ENCODE measurements around the gene RNF40. TPM values are rescaled to one million over a fixed set of nuclear protein-coding genes. Genes with fewer than 3 reads are reported as not detected.

Gene RNF40
- total RNA-seq, 1 experiment from 2014 or later = 114 TPM

DNA sequence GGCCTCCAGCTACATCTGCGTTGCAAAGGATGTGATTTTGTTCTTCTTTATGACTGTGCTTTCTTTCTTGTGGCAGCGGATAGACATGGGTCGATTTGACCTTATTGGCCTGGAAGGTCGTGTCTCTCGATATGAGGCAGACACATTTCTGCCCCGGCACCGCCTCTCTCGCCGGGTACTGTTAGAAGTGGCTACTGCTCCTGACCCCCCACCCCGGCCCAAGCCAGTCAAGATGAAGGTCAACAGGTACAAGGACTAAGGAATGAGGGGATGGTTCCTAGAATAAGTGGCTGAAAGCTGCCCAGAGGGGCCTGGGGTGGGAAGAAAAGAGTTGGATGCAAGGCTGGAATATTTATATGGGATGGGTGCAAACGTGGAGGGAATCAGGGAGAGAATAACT, 42.0 kb upstream of the RNF40 start:
- Histone ChIP-seq H3K36me3 (ENCODE audit: control insufficient read depth, insufficient read depth, low read length) (peaks cover 36% of the 10 kb centered on the region), H3K27me3 (ENCODE audit: control insufficient read depth, insufficient read depth, low read length) (no peaks in the 10 kb centered on the region), H3K9me3 (ENCODE audit: control insufficient read depth, insufficient read depth, low read depth, low read length) (no peaks in the 10 kb centered on the region), H3K4me1 (ENCODE audit: control insufficient read depth, insufficient read depth, low read length) (no peaks in the 10 kb centered on the region), H3K27ac (ENCODE audit: low read length) (no peak overlapping the region), H3K4me3 (ENCODE audit: low read depth in 2 of 2, low read length in 2 of 2) (no peak overlapping the region)
- no peak for TF ChIP-seq TCF7L2 (IDR thresholded peaks at IDR 0.05; ENCODE audit: low read depth, low read length)
- TF ChIP-seq CTCF (IDR thresholded peaks at IDR 0.05) = no peak
- TF ChIP-seq SIN3A (IDR thresholded peaks at IDR 0.05; ENCODE audit: borderline replicate concordance, insufficient read depth, low read depth, low read length) = no peak
- TF ChIP-seq REST (IDR thresholded peaks at IDR 0.05; ENCODE audit: insufficient read depth in 1 of 2, low read depth in 2 of 2, low read length in 1 of 2) = no peak
- no peak for TF ChIP-seq POLR2AphosphoS5 (IDR thresholded peaks at IDR 0.05; ENCODE audit: low read depth, low read length)
- no peak for ATAC-seq
- DNase-seq (ENCODE audit: low read depth, low spot score) = no peak
- BruUV-seq (replicated peaks) = no TSS peak
- ChIA-PET CTCF (no interaction called here), POLR2A (no interaction called here)
- in situ Hi-C loops (cut with HindIII; ENCODE audit: low pct_unique_long_range_greater_than_20kb, low sequenced_read_pairs) = no loop called here
- intact Hi-C loops (cut with micrococcal nuclease; ENCODE audit: unreplicated experiment) = no loop called here

GRCh38 chr16:30720694-30721093, 41.4 kb upstream of the RNF40 start:
- Histone ChIP-seq H3K4me3 (ENCODE audit: low read depth in 2 of 2, low read length in 2 of 2) (no peak overlapping the region), H3K4me1 (ENCODE audit: control insufficient read depth, insufficient read depth, low read length) (no peaks in the 10 kb centered on the region), H3K27ac (ENCODE audit: low read length) (no peak overlapping the region), H3K9me3 (ENCODE audit: control insufficient read depth, insufficient read depth, low read depth, low read length) (no peaks in the 10 kb centered on the region), H3K36me3 (ENCODE audit: control insufficient read depth, insufficient read depth, low read length) (peaks cover 38% of the 10 kb centered on the region), H3K27me3 (ENCODE audit: control insufficient read depth, insufficient read depth, low read length) (no peaks in the 10 kb centered on the region)
- intact Hi-C loops (cut with micrococcal nuclease; ENCODE audit: unreplicated experiment) (no loop called here), in situ Hi-C loops (cut with HindIII; ENCODE audit: low pct_unique_long_range_greater_than_20kb, low sequenced_read_pairs) (no loop called here)
- TF ChIP-seq POLR2AphosphoS5 (IDR thresholded peaks at IDR 0.05; ENCODE audit: low read depth, low read length) (no peak), CTCF (IDR thresholded peaks at IDR 0.05) (no peak), TCF7L2 (IDR thresholded peaks at IDR 0.05; ENCODE audit: low read depth, low read length) (no peak), SIN3A (IDR thresholded peaks at IDR 0.05; ENCODE audit: borderline replicate concordance, insufficient read depth, low read depth, low read length) (no peak), REST (IDR thresholded peaks at IDR 0.05; ENCODE audit: insufficient read depth in 1 of 2, low read depth in 2 of 2, low read length in 1 of 2) (no peak)
- POLR2A ChIA-PET = no interaction called here
- no TSS peak for BruUV-seq (replicated peaks)
- CTCF ChIA-PET = no interaction called here
- DNase-seq (ENCODE audit: low read depth, low spot score) = no peak
- no peak for ATAC-seq
